GM21526 (cell line): ENCODE results near the gene BCL2L1.
"Not testable (repeated sequence)": the region's sequence is repeated elsewhere in the genome, so short reads cannot be mapped to it uniquely, and the experiment has no call there.

Source experiments
- ATAC-seq: cut with Tn5 transposase; IDR thresholded peaks from one replicate; pipeline ENCODE4 v1.9.1; 2021; ENCODE audit warnings: moderate library complexity; ENCODE audit not compliant: unreplicated experiment, low FRiP score

The BCL2L1 gene

GRCh38 chr20:31677553-31678260, 45.0 kb downstream of the BCL2L1 start:
- ATAC-seq, result no peak

GRCh38 chr20:31676609-31676989, 46.1 kb downstream of the BCL2L1 start:
- ATAC-seq, result no peak

- no peak for ATAC-seq
Measured at GRCh38 chr20:31675828-31676608, 46.6 kb downstream of the BCL2L1 start.

GRCh38 chr20:31674895-31675827, 47.5 kb downstream of the BCL2L1 start:
- no peak for ATAC-seq

GRCh38 chr20:31673943-31674463, 48.7 kb downstream of the BCL2L1 start:
- no peak for ATAC-seq

GRCh38 chr20:31673435-31673834, 49.2 kb downstream of the BCL2L1 start:
- ATAC-seq, result no peak

GRCh38 chr20:31671324-31671723, 51.3 kb downstream of the BCL2L1 start:
- no peak for ATAC-seq

GRCh38 chr20:31670371-31671228, 52.1 kb downstream of the BCL2L1 start:
- no peak for ATAC-seq

GRCh38 chr20:31669876-31670275, 52.8 kb downstream of the BCL2L1 start:
- no peak for ATAC-seq

- not testable (repeated sequence) for ATAC-seq
Measured at GRCh38 chr20:31668944-31669343, 53.7 kb downstream of the BCL2L1 start.

- no peak for ATAC-seq
Measured at GRCh38 chr20:31667315-31668285, 55.1 kb downstream of the BCL2L1 start.

GRCh38 chr20:31666258-31667042, 56.2 kb downstream of the BCL2L1 start:
- ATAC-seq, result no peak

GRCh38 chr20:31665753-31666152, 56.9 kb downstream of the BCL2L1 start:
- ATAC-seq, result no peak

GRCh38 chr20:31664696-31665354, 57.8 kb downstream of the BCL2L1 start:
- no peak for ATAC-seq

- ATAC-seq, result no peak
Measured at GRCh38 chr20:31663838-31664695, 58.6 kb downstream of the BCL2L1 start.

GRCh38 chr20:31663524-31663837, 59.2 kb downstream of the BCL2L1 start:
- no peak for ATAC-seq
